ENCODE data around the gene PIP4K2B. TPM values are rescaled to one million over a fixed set of nuclear protein-coding genes. Genes with fewer than 3 reads are reported as not detected.

Gene PIP4K2B
- total RNA-seq, 1 donor from 2014 or later: 48.6 TPM

DNA sequence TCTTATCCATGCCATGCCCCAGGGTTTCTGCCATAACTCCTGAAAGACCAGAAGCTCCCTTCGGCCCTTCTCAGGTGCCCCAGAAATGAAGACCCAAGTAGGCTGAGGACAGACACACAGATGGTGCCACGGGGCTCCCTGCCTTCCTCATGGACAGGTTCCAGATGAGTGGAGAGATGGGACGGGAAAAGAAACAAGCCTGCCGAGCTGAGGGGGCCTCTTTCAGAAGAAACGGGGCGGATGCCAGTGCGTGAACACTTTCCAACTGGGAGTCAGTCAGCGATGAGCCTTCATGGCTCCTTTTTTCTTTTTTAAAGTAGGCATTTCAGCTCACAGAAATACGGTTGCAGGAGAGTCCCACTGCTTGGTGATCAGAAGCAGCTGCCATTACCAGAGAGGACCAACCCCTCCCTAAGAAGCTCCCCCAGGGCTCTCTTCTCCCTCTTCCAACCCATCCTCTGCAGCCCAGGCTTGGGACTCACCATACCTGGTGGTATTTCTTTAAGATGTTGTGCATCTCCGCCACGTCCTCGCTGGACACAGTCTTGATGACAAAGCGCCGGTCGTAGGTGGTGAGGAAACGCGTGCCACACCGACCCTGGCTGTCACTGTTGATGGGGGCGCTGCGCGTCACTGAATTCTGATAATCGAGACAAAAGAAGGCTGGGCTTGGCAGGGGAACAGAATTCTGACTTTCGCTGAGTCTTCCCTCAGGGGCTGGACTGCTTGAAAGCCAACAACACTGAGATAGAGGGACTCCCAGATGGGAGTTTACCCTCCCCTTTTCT lies 19.2 kb downstream of the PIP4K2B start:
- no peak for DNase-seq (ENCODE audit: low spot score)

GRCh38 chr17:38777641-38778250 lies 21.6 kb downstream of the PIP4K2B start:
- no peak for DNase-seq (ENCODE audit: low spot score)

DNA sequence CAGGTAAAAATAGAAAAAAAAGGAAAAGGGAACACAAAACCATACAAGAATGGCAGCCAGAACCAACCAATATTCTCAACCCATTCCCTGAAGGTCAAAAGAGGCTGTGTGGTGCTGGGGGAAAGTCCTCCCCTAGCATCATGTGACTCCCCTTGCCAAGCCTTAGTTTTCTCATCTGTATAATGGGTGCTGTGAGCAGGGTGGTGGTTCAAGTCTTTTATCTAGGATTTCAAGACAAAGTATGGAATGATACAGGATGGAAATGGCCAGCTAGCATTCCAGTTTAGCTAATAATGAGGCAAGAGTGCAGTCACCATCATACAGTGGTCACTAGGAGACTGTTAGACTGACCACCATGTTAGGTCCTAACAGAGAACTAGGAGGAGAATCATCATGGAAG lies 26.1 kb downstream of the PIP4K2B start:
- no peak for DNase-seq (ENCODE audit: low spot score)

DNA sequence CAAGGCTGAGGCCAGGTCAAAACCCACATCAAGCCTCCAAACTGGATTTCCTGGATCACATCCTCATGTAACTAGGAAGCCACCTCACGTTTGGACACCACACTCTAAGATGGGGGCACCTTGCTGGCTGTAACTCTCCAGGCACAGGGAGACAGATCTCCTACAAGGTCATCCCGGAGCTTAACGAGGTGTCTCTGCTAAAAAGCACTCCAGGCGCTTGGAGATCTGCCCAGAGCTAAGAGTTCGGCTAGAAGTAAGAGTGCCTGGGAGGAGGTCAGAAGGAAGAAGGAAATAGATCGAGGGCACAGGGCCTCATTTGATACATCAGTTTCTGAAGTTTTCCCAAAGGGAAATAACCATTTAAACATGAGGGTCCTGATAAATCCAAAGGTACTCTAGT lies 30.9 kb downstream of the PIP4K2B start:
- DNase-seq (ENCODE audit: low spot score): no peak

- no peak for DNase-seq (ENCODE audit: low spot score)
Observed at GRCh38 chr17:38766341-38766740, 33.0 kb downstream of the PIP4K2B start.

DNA sequence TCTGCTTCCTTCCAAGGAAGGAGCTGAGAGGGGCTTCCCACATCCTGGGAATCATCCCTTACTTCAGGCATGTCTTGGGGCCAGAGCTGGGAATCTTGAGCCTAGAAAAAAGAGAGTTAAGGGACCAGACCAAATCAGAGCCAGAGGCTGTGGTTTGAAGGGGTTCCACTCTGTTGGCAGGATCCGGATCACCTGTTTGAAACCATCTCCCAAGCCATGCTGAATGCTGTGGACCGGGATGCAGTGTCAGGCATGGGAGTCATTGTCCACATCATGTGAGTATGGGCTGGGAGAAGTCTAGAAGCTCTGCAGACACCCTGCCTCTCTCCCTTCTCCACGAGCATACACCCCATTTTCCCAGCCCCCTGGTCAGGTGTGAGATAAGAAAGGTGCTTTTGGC lies 37.1 kb downstream of the PIP4K2B start:
- DNase-seq (ENCODE audit: low spot score): no peak

DNA sequence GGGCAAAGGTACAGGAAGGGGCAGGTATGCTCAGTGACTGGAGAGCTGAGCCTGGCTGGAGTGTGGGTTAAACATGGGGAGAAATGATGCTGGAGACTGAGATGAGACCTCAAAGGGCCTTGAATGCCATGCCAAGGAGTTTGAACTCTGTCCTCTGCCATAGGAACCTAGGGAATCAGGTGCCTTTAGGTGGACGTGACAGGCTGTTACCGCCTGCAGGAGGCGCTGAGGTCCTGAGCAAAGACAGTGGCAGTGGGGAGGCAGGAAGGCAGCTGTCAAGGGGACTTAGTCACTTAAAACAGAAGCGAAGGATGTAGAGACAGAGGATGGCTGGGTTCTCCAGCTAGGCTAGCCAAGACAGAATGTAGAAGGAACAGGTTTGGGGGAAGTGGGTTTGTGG lies 37.7 kb downstream of the PIP4K2B start:
- no peak for DNase-seq (ENCODE audit: low spot score)

GRCh38 chr17:38753071-38753506 lies 46.3 kb downstream of the PIP4K2B start:
- DNase-seq (ENCODE audit: low spot score): no peak

DNA sequence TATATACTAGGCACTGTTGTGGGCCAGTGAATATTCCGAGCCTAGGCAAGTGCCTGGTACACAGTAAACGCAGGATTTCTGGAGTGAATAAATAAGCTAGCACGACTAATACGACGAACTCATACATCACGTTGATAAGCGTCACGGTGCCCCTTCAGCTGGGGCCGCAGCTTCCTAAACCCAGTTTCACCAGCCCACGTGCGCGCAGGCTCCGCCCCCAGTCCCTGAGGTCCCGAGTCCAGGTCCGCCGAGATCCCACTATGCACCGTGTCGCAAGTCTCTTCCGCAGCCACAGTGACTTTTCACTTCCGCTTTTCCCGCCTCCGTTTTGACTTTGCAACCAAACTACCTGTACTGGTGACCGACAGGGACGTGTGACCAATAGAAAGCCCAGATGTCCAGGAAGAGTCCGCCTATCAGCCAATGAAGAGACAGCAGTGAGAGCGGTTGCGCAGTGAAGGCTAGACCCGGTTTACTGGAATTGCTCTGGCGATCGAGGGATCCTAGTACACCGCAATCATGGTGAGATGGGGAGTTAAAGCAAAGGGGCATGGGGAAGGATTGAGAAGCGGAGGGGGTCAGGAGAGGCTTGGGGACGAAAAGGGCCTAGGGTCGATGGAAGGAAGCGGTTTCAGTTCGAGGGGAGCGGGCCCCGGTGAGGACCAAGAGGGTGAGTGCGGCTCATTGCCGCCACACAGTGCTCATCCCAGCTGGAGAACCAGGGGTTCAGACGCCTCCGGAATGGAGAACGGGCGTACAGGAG lies 46.9 kb downstream of the PIP4K2B start, which contains the start of gene PSMB3:
PSMB3 (plus strand) TSS at position 434 of the 763 bp plus-strand sequence; CDS start at position 520, 86 bp downstream.
- peak; percentile 100 for DNase-seq (ENCODE audit: low spot score)

DNA sequence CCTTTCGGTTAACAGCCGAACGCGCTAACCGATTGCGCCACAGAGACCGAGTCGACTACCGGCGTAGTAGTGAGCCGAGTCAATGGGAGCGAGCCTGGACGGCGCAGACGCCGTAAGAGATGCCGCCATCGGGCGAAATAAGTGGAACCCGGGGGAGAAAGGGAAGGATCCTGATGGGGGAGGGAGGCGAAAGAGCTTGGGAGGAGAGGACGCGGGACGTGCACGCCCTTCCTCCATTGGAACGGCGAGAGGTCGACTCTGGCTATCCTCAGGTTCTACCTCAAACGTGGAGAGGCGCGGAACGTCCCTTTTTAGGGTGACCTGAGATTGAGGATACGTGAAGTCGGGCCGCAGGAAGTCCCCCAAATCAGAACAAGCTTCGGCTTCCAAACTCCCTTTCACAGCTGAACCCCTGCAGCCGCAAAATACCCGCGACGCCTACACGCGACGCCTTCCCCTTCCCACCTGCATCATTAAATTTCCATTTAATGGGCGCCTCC lies 47.5 kb downstream of the PIP4K2B start:
- peak; percentile 91 for DNase-seq (ENCODE audit: low spot score)

DNA sequence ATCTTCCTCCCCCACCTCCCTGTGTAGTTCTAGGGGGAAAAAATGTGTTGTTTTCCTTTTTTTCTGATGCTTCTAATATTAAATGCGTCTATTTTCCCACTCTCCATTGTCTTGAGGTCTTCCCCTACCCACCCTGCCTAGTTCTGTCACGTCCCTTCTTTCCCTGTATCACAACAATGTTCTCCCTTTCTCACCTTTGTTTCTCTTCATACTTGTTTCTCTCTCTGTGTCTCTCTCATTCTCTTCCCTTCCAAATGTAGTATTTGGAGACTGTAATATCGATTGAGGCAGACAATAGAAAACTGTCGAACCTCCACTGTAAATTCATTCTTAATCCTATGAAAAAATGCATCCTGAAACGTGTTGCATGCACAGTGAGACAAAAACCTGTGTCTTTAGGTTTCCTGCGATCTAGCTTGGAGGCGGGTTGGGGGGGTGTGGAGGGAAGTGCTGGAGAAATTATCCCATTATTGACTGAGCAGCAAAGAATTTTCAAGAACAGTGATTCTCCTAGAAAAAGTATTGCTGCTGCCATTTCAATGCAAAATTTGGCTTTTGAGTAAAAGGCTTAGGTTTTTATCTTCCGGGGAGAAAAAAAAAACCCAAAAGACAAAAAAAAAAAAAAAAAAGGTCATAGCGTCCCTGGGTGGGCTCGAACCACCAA lies 48.1 kb downstream of the PIP4K2B start:
- peak; percentile 31 for DNase-seq (ENCODE audit: low spot score)

- DNase-seq (ENCODE audit: low spot score): no peak
Observed at GRCh38 chr17:38750312-38751121, 48.8 kb downstream of the PIP4K2B start.

- DNase-seq (ENCODE audit: low spot score): no peak
Observed at GRCh38 chr17:38750044-38750311, 49.4 kb downstream of the PIP4K2B start.

GRCh38 chr17:38749223-38750043 lies 49.9 kb downstream of the PIP4K2B start:
- DNase-seq (ENCODE audit: low spot score): peak; percentile 82

DNA sequence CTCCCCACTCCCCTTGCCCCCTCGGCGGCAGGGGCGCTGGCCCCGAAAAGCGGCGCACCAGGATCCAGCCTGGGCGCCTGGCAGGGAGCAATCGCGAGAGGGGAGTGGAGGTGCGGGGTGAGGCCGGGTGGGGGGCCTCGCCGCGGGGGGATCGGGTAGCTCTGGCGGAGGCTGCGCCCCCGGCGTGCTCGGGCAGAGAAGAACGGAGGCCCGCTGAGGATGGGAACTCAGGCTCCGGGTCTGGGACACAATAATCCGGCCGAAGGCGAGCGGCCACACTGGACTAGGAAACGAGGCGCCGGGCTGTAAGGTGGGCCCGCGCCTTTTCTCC lies 50.5 kb downstream of the PIP4K2B start:
- no peak for DNase-seq (ENCODE audit: low spot score)

DNA sequence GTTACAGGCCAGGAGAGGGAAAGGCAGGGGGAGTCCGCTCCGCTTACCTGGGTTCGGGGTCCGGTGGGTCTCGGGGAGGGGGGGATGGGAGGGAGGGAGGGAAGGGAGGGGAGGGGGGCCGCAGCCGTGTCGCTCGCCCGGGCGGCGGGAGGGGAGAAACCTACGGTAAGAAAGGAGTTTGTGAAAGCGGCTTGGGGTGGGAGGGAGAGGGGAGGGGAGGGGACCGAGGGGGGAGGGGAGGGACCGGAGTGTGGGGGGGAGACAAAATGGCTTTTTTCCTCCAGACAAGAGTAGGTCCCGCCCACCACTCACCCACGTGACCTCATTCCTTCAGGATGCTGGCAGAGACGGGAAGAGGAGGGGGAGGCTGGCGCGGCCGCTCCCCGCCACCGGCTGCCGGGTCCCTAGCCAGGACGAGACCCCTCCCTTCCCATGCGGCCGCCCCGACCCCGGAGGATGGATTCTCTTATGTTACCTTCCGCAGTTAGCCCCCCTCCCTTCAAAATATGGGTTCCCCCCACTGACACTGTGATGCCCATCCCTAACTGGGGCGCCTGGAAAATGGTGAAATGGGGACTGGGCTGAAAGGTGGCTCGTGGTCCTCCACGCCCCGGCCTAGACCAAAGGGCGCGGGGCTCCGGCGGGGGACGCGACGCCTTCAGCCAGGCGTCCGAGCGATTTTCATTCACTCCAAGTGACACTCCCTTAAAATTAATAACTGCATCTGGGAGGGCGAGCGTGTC lies 51.0 kb downstream of the PIP4K2B start, which contains the start of gene PCGF2:
PCGF2 (minus strand) TSS at position 188 of the 743 bp plus-strand sequence. CDS start 7,934 bp downstream, outside the sequence.
- DNase-seq (ENCODE audit: low spot score): peak; percentile 95

- DNase-seq (ENCODE audit: low spot score): peak; percentile 53
Observed at GRCh38 chr17:38747463-38748148, 51.8 kb downstream of the PIP4K2B start.

GRCh38 chr17:38746849-38747462 lies 52.4 kb downstream of the PIP4K2B start:
- DNase-seq (ENCODE audit: low spot score): no peak
